Stimulated activated CD4-positive, alpha-beta T cell treated with anti-CD3 and anti-CD28 coated beads, Interleukin-12 subunit alpha, Interleukin-12 subunit beta, amount 100 ng/mL, for 24 hours (primary cell): Measurements from ENCODE around the gene PROX2.

Source experiments
- DNase-seq, 2 experiments: peaks; one replicate each; pipeline ENCODE4 v3.0.0-alpha.2; 2020; ENCODE audit warnings: low read depth in 2 of 2

Gene PROX2

GRCh38 chr14:74846968-74847665 lies 28.8 kb downstream of the PROX2 start:
- DNase-seq: no peak

- no peak for DNase-seq
These were observed 29.8 kb downstream of the PROX2 start for GRCh38 chr14:74846168-74846567.

- DNase-seq: no peak
These were observed 32.3 kb downstream of the PROX2 start for GRCh38 chr14:74843653-74844052.

GRCh38 chr14:74841230-74842207 lies 34.4 kb downstream of the PROX2 start:
- DNase-seq: no peak

GRCh38 chr14:74840603-74841030 lies 35.3 kb downstream of the PROX2 start:
- DNase-seq: no peak

GRCh38 chr14:74838166-74838565 lies 37.8 kb downstream of the PROX2 start:
- no peak for DNase-seq

- DNase-seq: no peak
These were observed 39.5 kb downstream of the PROX2 start for GRCh38 chr14:74836251-74836960.

- no peak for DNase-seq
These were observed 40.2 kb downstream of the PROX2 start for GRCh38 chr14:74835645-74836250.

- no peak for DNase-seq
These were observed 41.1 kb downstream of the PROX2 start for GRCh38 chr14:74834692-74835392.

- no peak for DNase-seq
These were observed 43.1 kb downstream of the PROX2 start for GRCh38 chr14:74832849-74833248.

- DNase-seq: no peak
These were observed 46.7 kb downstream of the PROX2 start for GRCh38 chr14:74829251-74829650.

- no peak for DNase-seq
These were observed 49.4 kb downstream of the PROX2 start for GRCh38 chr14:74826574-74826973.
